ENCODE data around the gene KATNAL2.

The KATNAL2 gene

DNA sequence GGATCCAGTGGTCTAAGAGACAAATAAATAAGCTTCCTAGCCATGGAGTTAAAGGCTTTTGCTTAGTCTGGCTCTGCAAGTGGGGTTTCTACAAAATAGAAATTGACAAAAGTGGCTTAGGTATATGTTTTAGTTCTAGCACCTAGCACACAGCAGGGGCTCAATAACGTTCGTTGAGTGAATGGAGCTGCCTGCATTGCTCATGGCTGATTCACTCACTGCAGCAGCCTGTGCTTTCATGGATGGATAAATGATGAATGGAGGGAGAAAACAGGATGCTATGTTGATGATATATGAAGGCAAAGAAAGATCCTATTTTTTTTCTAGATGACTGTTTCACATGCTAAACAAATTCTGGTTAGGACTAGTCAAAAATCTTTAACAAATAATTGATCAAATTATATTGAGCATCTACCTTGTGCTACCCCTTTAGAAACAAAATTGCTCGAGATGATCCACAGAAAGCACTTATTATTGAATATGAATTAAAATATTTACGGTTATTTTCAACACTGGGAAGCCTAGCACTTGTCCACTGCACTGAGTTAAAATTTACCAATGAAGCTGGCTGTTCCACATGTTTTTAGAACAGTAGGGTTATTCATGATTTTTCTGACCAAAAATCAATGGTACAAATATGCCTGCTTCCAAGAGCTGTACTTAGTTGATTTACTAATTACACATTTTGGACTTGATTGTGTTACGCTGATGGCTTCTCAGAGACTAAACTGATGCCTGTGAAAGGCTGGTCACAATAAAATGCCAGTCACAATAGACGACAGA lies 193.3 kb downstream of the KATNAL2 start:
- H3K4me3 ChIP-seq (ENCODE audit: low read depth, low read length) = no peak overlapping the region

DNA sequence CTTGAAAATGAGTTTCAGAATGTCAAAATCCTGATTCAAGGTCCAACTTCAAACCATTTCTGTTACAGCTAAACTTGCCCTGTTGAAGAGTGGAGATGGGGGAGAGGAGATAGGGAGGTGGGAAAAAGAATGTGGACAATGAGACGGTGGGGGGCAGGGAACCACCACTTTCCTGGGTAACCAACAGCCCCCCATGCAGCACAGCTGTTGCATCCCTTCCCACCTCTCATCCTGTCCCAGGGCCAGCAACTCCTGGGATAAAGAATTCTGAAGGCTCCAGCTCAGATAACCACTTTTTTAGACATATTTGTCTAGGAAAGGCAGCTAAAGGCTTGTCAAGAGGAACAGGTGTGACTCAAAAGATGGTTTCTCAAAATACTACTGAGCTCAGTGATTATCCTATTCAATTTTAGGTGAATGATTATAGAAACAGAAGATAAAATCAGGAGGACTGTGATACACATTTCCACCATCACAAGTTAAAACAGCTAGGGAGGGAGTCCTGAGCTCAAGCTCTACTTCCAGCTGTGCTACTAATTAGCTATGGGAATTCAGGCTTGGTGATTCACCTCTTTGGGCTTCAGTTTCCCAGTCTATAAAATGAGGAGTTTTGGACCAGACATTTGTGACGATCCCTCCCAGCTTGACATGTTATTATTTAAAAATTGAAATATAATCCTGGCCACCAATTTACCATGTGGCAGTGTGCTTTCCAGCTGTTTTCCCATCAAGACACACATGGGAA lies 196.6 kb downstream of the KATNAL2 start:
- no peak overlapping the region for H3K4me3 ChIP-seq (ENCODE audit: low read depth, low read length)

DNA sequence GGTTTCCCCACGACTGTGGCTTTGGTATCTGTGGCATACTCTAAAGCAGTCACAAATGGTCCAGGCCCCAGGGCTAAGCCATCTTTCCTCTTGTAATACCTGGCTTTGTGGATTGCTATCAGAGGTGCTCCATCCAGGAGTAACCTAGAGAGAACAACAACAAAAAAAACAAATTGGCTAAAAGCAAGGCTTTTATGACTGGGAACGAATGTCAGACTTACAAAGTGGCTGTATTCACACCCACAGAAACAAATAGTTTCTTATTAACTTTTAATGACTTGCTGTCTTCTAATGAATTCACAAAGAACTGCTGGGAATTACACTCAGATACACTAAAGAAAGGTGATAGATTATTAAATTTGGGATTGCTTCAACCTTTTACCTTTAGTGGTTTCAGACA lies 197.8 kb downstream of the KATNAL2 start:
- H3K4me3 ChIP-seq (ENCODE audit: low read depth, low read length) = no peak overlapping the region

DNA sequence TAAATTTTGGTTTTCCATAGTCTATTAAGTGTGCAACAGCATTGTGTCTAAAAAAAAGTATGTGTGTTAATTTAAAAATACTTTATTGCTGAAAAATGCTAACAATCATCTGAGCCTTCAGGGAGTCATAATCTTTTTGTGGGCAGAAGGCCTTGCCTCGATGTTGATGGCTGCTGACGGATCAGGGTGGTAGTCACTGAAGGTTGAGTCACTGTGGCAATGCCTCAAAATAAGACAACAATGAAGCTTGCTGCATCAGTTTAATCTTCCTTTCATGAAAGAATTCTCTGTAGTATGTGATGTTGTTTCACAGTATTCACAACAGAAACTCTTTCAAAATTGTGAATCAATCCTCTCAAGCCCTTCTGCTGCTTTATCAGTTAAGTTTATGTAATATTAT lies 201.6 kb downstream of the KATNAL2 start:
- H3K4me3 ChIP-seq (ENCODE audit: low read depth, low read length) = no peak overlapping the region

DNA sequence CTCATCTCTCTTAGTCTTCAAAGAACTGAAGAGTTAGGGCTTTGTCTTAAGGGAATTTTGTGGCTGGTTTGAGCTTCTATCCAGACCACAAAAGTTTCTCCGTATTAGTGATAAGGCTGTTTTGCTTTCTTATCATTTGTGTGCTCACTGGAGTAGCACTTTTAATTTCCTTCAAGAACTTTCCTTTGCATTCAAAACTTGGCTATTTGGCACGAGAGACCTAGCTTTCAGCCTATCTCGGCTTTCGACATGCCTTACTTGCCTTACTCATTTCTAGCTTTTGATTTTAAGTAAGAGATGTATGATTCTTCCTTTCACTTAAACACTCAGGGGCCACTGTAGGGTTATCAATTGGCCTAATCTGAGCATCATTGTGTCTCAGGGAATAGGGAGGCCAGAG lies 203.0 kb downstream of the KATNAL2 start:
- H3K4me3 ChIP-seq (ENCODE audit: low read depth, low read length) = no peak overlapping the region

DNA sequence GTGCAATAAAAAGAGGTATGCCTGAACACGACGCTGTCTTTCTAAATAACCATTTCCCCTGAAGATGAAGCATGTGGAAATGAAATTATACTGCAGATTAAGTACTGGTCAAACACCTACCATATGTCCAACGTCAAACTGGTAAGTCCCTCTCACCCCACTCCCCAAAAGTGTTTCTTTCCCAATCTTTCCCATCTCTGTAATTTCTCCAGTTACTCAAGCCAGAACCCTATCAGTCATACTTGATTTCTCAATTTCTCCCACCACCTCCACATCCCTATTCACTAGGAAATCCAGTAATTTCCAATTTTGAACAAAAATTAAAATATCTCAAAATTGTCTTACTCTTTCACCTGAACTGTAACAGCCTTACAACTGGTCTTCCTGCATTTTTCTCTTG lies 203.7 kb downstream of the KATNAL2 start:
- H3K4me3 ChIP-seq (ENCODE audit: low read depth, low read length) = no peak overlapping the region

DNA sequence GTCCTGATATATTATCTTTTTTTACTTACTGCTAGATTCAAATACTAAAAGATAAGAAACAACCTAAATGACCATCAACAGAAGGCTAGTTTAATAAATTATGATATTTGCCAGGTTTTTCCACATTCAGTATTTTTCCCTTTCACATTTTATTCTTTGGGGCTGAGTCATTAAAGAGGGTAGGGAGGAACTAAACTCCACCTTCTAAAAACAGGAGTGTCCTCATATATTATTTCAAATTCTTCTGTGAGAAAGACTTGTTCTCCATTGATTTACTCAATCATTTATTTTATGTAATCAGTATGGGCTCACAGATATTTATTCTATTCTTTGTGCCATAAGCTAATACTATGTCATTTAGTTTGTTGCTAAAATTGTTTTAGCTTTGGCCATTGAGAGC lies 223.9 kb downstream of the KATNAL2 start:
- H3K4me3 ChIP-seq (ENCODE audit: low read depth, low read length) = no peak overlapping the region

DNA sequence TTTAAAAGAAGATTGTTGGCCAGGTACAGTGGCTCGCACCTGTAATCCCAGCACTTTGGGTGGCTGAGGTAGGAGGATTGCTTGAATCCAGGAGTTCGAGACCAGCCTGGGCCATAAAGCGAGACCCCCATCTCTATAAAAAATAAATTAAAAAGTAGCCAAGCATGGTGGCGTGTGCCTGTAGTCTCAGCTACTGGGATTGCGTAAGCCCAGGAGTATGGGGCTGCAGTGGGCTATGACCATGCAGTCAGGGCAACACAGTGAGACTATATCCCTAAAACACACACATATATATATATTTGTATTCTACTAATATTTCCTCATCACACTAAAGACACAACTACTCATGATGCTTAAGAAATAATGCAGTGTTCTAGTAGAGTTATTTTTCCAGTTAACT lies 225.8 kb downstream of the KATNAL2 start:
- H3K4me3 ChIP-seq (ENCODE audit: low read depth, low read length) = no peak overlapping the region

DNA sequence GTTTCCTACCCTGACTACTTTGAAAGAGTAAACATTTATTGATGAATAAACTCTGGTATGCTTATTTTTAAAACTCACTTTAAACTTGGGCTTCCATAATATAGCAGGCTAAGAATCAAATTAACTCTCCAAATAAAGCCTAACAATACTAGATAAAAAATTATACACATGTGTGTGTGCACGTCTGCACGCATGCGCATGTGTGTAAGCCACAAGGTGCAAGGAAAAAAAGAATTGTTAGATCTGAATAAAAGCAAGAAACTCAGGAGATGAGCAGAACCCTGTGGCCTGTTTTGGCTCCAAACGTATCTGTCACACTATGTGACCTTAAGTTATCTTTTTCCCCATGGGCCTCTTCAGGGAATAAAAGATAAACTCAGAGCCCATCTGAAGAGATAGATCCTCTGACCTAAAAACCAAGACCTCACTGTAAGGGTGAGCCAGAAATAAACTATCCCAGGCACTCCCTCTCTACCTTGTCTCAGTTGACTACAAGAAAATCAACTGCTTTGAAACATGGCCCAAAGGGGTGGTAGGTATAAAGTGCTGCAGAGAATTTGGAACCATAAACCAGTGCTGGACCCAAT lies 226.6 kb downstream of the KATNAL2 start:
- no peak overlapping the region for H3K4me3 ChIP-seq (ENCODE audit: low read depth, low read length)

DNA sequence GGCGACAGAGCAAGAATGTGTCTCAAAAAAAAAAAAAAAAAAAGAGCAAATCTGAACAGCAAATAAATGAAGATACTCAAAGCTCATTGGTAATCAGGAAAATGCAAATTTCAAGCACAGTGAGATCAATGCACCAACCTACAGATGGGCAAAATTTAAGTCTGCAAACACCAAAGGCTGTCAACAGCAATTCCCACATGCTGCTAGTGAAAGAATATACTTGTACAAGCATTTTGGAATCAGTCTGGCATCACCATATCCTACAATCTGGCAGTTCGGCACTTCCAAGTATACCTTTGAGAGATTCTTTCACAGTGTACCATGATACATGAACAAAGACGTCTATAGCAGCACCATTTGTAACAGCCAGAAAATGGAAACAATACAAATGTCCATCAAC lies 228.8 kb downstream of the KATNAL2 start:
- no peak overlapping the region for H3K4me3 ChIP-seq (ENCODE audit: low read depth, low read length)

DNA sequence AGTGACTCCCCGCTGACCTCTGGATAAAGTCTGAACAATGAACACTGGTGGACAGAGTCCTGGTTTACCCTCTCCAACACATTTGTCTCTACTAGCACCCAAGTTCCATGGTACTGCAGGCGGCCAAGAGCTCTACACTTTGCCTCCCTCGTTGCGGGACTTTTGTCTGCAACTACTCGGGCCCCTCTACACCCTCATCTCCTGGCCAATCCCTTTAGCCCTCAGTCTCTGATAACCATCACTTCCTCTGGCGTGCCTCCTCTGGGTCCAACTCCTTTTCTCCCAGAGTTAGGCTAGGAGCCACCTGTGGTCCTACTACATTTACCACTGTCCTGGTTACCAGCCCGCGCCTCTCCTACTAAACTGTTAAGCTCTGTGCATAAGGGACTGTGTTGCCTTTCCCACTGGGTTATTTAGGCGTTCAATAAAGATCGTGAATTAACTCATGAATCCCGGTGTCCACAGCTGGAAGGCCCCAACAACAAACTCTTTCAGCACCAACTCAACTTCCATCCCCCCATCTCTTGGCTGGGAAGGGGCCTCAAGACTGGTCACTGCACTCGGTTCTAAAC lies 232.1 kb downstream of the KATNAL2 start:
- H3K4me3 ChIP-seq (ENCODE audit: low read depth, low read length) = peak overlapping the region; percentile 91

DNA sequence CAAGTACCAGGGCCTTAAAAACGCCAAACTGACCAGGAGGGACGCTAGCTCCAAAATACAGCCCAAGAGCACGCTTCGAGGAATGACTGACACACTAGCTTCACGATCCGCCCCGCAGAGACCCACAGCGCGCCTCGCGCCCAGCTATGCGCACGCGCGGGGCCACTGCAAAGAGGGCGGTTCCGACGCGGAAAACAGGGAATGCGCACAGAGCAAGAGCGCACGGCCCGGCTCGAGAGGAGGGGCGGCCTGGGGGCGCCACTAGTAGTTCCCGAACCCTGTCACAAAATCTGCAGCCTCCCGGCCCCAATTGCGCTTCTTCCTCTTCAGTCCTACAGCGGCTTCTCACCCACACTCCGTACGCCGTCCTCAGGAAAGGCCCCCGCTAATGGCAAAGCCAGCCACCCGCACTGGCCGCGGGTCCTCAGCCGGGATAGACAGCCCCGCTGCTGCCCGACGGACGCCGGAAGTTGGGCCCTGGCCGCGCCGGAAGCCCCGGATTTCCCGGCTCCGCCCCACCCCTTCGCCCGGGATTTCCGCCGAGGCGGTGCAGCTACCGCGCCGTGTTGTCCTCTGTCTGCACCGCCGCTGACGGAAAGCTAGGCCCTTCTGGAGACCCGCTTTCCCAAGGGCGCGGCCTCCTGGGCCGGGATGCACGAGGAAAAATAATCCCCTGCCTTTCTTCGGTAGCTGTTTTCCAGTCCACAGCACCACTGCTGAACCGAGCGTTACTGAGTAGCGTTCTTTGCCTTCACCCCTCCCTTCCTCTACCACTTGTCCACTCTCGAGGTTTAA lies 232.8 kb downstream of the KATNAL2 start, which contains the start of gene HDHD2:
Gene HDHD2, minus strand, starts transcription at position 472 of the 795 bp plus-strand sequence. CDS start 14,061 bp downstream, outside the sequence.
- peak within 1 kb of the TSS; percentile 91 for H3K4me3 ChIP-seq (ENCODE audit: low read depth, low read length)

DNA sequence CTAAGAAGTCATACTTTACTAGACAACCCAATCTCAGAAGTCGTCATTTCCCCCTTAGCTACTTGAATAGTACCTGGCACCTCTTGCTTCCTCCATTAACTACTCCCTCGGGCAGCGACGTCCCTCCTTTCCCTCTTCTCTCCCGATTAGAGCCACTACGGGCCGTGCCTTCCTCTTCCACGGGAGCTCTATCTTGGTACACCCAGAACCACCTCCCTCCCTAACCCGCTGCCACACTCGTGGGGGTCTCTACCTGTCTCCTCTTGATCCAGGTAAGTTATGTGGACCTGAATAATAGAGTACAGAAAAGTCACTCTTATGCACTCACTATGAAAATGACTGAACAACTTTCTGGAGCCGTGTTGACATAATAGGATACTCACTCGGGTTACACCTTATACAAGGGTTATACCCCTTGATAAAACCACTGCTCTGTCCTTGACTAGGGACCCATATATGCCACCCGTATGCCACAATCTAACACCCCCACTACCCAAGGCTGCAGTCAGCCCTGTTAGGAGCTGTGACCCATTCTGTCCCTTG lies 233.5 kb downstream of the KATNAL2 start:
- peak overlapping the region; percentile 91 for H3K4me3 ChIP-seq (ENCODE audit: low read depth, low read length)

DNA sequence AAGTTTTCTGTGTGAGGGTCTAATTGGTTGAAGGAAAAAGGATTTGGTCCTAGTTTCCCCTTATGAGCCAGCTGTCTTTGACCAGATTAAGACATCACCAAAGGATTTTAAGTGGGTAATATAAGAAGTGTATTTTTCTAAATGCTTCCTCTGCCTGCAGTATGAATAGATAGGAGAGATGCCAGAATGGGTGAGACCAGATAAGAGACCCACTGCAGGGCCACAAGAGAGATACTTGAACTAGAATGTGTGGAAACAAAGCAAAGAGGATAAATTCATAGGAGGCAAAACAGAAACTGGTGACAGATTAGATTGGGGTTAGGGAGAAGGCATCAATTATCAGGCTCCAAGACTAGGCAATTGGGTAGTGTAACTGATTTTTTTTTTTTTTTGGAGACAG lies 234.0 kb downstream of the KATNAL2 start:
- no peak overlapping the region for H3K4me3 ChIP-seq (ENCODE audit: low read depth, low read length)

Measured in iPS-11a (cell line).